Measurements from ENCODE around the gene OPCML. TPM values are rescaled to one million over a fixed set of nuclear protein-coding genes. Genes with fewer than 3 reads are reported as not detected.

OPCML gene
- total and polyA plus RNA-seq, 2 donors from 2014 or later = 0.77 to 1.1 TPM

- no peak for DNase-seq
- Histone ChIP-seq H3K4me1 (ENCODE audit: control insufficient read depth in 2 of 3, insufficient read depth in 2 of 3, low read depth in 1 of 3, low read length in 3 of 3) (no peaks in the 10 kb centered on the region), H3K27ac (ENCODE audit: low read depth in 2 of 2, low read length in 2 of 2) (no peak overlapping the region), H3K9me3 (ENCODE audit: control insufficient read depth in 2 of 3, insufficient read depth in 1 of 3, low read length in 3 of 3) (no peaks in the 10 kb centered on the region), H3K36me3 (ENCODE audit: control insufficient read depth in 2 of 3, insufficient read depth in 3 of 3, low read length in 3 of 3) (no peaks in the 10 kb centered on the region), H3K9ac (ENCODE audit: low read length in 3 of 3) (no peak overlapping the region), H3K27me3 (ENCODE audit: control insufficient read depth, insufficient read depth, low read length) (no peaks in the 10 kb centered on the region), H3K4me3 (ENCODE audit: low read length in 3 of 3) (no peak overlapping the region)
- no peak for TF ChIP-seq CTCF (IDR thresholded peaks at IDR 0.05; ENCODE audit: borderline replicate concordance, extremely low read depth, insufficient read depth)
- no peak for FAIRE-seq
- intact Hi-C loops (cut with DNase I) = no loop called here
These were observed 413.6 kb downstream of the OPCML start for GRCh38 chr11:133118563-133119268.

- Histone ChIP-seq H3K9ac (ENCODE audit: low read length in 3 of 3) (no peak overlapping the region), H3K9me3 (ENCODE audit: control insufficient read depth in 2 of 3, insufficient read depth in 1 of 3, low read length in 3 of 3) (no peaks in the 10 kb centered on the region), H3K27me3 (ENCODE audit: control insufficient read depth, insufficient read depth, low read length) (no peaks in the 10 kb centered on the region), H3K36me3 (ENCODE audit: control insufficient read depth in 2 of 3, insufficient read depth in 3 of 3, low read length in 3 of 3) (no peaks in the 10 kb centered on the region), H3K4me1 (ENCODE audit: control insufficient read depth in 2 of 3, insufficient read depth in 2 of 3, low read depth in 1 of 3, low read length in 3 of 3) (no peaks in the 10 kb centered on the region), H3K4me3 (ENCODE audit: low read length in 3 of 3) (no peak overlapping the region), H3K27ac (ENCODE audit: low read depth in 2 of 2, low read length in 2 of 2) (no peak overlapping the region)
- DNase-seq (no peak), FAIRE-seq (no peak)
- TF ChIP-seq CTCF (IDR thresholded peaks at IDR 0.05; ENCODE audit: borderline replicate concordance, extremely low read depth, insufficient read depth) = no peak
- intact Hi-C loops (cut with DNase I) = no loop called here
These were observed 417.2 kb downstream of the OPCML start for GRCh38 chr11:133115099-133115498.

- H3K4me3 ChIP-seq (ENCODE audit: low read length in 3 of 3) = no peak overlapping the region
- no peak overlapping the region for H3K9ac ChIP-seq (ENCODE audit: low read length in 3 of 3)
- TF ChIP-seq CTCF (IDR thresholded peaks at IDR 0.05; ENCODE audit: borderline replicate concordance, extremely low read depth, insufficient read depth) = no peak
- H3K27ac ChIP-seq (ENCODE audit: low read depth in 2 of 2, low read length in 2 of 2) = no peak overlapping the region
- H3K9me3 ChIP-seq (ENCODE audit: control insufficient read depth in 2 of 3, insufficient read depth in 1 of 3, low read length in 3 of 3) = no peaks in the 10 kb centered on the region
- intact Hi-C loops (cut with DNase I) = no loop called here
- DNase-seq (no peak), FAIRE-seq (no peak)
- H3K4me1 ChIP-seq (ENCODE audit: control insufficient read depth in 2 of 3, insufficient read depth in 2 of 3, low read depth in 1 of 3, low read length in 3 of 3) = no peaks in the 10 kb centered on the region
- H3K27me3 ChIP-seq (ENCODE audit: control insufficient read depth, insufficient read depth, low read length) = no peaks in the 10 kb centered on the region
- H3K36me3 ChIP-seq (ENCODE audit: control insufficient read depth in 2 of 3, insufficient read depth in 3 of 3, low read length in 3 of 3) = no peaks in the 10 kb centered on the region
These were observed 424.5 kb downstream of the OPCML start for GRCh38 chr11:133107763-133108162.

- Histone ChIP-seq H3K27ac (ENCODE audit: low read depth in 2 of 2, low read length in 2 of 2) (no peak overlapping the region), H3K9ac (ENCODE audit: low read length in 3 of 3) (no peak overlapping the region), H3K9me3 (ENCODE audit: control insufficient read depth in 2 of 3, insufficient read depth in 1 of 3, low read length in 3 of 3) (no peaks in the 10 kb centered on the region), H3K4me1 (ENCODE audit: control insufficient read depth in 2 of 3, insufficient read depth in 2 of 3, low read depth in 1 of 3, low read length in 3 of 3) (no peaks in the 10 kb centered on the region), H3K36me3 (ENCODE audit: control insufficient read depth in 2 of 3, insufficient read depth in 3 of 3, low read length in 3 of 3) (no peaks in the 10 kb centered on the region), H3K4me3 (ENCODE audit: low read length in 3 of 3) (no peak overlapping the region), H3K27me3 (ENCODE audit: control insufficient read depth, insufficient read depth, low read length) (no peaks in the 10 kb centered on the region)
- intact Hi-C loops (cut with DNase I) = no loop called here
- TF ChIP-seq CTCF (IDR thresholded peaks at IDR 0.05; ENCODE audit: borderline replicate concordance, extremely low read depth, insufficient read depth) = no peak
- DNase-seq (no peak), FAIRE-seq (no peak)
These were observed 425.2 kb downstream of the OPCML start for GRCh38 chr11:133107136-133107535.

Measured in kidney (tissue), 14 donors.